ENCODE results near the gene MT1G. TPM values are rescaled to one million over a fixed set of nuclear protein-coding genes. Genes with fewer than 3 reads are reported as not detected.
A peak's percentile ranks its signal among the peaks of the same experiment; 100 is the strongest.
"Not testable (repeated sequence)": the region's sequence is repeated elsewhere in the genome, so short reads cannot be mapped to it uniquely, and the experiment has no call there.

The MT1G gene
- total RNA-seq, 1 donor from 2014 or later: not detected

DNA sequence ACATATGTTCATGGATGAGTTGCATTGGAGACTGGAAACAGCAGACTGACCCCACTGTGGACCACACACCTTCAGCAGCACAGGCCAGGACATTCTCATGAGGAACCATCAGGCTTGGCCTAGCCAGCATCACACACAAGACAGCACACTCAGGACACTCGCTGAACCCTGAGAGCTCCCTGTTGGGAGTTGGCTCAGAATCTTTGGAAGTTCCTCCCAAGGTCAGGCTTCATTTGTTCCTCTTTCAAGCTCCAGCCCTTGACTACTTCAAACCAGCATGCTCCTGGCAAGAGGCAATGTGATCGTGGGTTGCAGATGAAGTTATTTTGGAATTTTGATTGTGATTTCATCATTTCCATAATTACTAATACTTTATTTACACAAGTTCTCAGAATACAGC lies 3.8 kb upstream of the MT1G start:
- intact Hi-C loops (cut with DNase I); ATAC-seq; DNase-seq (ENCODE audit: missing footprints): not testable (repeated sequence)

DNA sequence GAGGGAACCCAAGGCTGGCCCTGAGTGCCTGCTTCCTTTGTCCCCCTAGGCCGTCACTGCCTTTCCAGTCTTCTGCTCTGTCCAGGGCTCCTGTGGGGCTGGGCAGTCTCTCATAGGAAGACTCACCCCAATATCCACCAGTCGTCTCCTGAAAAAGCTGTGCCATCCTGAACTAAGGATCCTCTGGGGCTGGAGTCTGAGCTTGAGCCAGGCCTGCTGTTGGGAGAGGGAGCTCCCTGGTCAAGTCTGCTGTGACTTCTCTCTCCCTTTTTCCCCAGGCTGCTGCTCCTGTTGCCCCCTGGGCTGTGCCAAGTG lies 2.7 kb upstream of the MT1G start:
- intact Hi-C loops (cut with DNase I): no loop called here
- ATAC-seq (no peak), DNase-seq (ENCODE audit: missing footprints) (no peak)

DNA sequence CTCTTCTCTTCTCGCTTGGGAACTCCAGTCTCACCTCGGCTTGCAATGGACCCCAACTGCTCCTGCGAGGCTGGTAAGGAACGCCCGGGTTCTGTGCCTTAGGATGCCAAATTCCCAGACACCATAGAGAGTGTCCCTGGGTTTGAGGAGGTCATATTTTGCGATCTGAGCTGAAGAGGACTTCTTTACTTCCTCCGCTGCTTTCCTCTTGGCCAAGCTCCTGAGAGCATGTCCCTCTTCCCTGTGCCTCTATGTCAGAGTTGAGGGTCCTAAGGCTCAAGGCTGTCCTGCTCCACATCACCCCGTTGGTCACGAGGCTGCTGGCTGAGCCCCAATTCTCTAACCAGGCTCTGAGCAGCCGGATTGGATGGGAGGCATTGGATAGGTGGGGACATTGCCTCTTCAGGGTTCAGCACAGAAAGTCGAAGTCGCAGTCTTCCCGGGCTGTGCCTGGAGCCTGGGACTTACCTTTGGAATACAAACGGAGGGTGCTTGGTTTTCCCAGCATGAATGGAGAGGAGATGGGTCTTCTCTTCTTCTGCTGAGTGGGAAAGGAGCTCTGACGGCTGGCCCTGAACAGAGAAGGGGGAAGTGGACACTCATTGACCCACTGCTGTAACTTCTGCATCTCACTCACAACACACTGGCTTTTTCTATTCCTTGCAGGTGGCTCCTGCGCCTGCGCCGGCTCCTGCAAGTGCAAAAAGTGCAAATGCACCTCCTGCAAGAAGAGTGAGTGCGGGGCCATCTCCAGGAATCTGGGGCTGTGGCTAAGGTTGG lies 2.2 kb upstream of the MT1G start:
- ATAC-seq: no peak
- no peak for DNase-seq (ENCODE audit: missing footprints)
- intact Hi-C loops (cut with DNase I): no loop called here

DNA sequence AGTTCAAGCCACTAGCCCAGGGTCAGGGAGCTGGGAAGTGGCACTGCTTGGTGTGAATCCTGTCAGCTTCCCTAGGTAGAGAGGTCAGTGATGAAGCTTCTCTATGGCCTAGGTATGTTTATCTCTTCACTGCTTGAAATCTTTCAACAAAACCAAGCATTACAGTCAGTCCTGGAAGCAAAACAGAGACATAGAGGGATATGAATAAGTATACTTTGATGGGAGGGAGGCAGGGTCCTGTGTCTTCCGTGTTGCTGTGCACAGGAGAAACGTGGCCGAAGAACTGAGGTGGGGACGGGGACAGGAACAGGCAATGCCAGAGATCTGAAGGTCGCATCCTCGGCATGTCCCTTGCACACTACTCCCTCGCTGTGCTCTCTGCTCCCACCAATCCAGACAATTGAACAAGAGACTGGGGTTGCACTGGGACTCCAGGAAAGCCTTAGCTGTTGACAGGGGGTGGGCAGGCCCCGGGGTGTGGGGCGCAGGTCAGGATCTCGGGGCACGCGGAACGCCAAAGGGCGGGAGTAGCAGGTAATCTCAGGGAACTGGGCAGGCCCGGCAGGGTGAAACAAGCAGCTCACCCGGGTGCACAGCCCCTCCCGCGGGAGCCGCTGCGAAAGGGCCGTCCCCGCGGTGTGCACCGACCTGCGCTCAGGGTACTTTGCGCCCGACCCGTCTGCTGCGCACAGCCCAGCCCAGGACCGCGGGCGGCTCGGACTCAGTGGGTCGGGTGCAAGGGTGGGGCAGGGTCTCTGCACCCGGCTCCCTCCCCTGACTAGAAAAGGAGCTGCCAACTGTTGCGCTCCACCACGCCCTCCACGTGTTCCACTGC lies 1.4 kb upstream of the MT1G start, which contains the start of gene MT1H:
Gene MT1H, plus strand, starts transcription at position 810 of the 835 bp plus-strand sequence. CDS start 71 bp downstream, outside the sequence.
- intact Hi-C loops (cut with DNase I): no loop called here
- ATAC-seq: no peak
- DNase-seq (ENCODE audit: missing footprints): no peak

DNA sequence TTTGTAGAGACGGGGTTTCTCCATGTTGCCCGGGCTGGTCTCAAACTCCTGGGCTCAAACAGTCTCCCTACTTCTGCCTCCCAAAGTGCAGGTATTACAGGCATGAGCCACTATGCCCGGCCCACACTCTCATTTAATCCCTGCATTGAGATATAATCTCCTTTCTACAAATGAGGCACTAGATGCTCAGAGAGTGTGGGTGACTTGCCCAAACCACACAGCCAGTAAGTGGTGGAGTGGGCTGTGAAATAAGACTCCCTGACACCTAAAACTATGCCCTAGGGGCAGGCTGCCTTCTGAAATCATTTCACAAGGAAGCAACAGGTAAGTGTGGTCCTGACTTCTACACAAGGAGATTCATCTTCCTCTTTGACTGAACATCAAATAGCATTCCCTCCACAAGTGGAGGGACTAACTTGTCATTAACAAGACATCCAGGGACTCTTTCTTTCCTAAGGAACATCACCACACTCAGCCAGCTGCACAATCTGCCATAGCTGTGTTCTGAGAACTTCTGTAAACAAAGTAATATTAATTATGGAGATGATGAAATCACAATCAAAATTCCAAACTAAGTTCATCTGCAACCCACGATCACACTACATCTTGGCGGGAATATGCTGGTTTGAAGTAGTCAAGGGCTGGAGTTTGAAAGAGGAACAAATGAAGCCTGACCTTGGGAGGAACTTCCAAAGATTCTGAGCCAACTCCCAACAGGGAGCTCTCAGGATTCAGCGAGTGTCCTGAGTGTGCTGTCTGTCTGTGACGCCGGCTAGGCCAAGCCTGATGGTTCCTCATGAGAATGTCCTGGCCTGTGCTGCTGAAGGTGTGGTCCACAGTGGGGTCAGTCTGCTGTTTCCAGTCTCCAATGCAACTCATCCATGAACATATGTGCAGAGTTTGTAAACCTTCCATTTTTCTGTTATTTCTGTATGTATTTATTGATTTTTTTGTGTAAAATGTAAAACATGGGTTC lies 2.3 kb downstream of the MT1G start:
- DNase-seq (ENCODE audit: missing footprints); intact Hi-C loops (cut with DNase I); ATAC-seq: not testable (repeated sequence)

DNA sequence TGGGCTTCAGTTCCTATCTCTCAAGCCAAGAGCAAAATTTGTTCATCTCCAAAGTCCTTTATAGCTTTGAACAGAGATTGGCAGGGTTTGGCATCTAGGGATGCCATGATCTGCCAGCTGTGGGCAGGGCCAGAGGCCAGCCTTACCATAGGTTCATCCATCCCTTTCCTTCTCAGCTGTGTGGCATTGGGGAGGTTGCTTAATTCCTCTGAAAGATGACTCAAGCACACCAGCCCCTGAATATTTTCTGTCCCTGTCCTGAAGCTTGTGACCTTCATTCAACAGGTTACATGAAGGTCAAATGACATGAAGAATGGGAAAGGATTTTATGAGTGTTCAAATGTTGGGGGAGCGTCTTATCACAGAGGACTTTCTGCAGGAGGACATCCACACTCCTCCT lies 3.4 kb downstream of the MT1G start:
- DNase-seq (ENCODE audit: missing footprints): no peak
- ATAC-seq: no peak
- intact Hi-C loops (cut with DNase I): no loop called here

DNA sequence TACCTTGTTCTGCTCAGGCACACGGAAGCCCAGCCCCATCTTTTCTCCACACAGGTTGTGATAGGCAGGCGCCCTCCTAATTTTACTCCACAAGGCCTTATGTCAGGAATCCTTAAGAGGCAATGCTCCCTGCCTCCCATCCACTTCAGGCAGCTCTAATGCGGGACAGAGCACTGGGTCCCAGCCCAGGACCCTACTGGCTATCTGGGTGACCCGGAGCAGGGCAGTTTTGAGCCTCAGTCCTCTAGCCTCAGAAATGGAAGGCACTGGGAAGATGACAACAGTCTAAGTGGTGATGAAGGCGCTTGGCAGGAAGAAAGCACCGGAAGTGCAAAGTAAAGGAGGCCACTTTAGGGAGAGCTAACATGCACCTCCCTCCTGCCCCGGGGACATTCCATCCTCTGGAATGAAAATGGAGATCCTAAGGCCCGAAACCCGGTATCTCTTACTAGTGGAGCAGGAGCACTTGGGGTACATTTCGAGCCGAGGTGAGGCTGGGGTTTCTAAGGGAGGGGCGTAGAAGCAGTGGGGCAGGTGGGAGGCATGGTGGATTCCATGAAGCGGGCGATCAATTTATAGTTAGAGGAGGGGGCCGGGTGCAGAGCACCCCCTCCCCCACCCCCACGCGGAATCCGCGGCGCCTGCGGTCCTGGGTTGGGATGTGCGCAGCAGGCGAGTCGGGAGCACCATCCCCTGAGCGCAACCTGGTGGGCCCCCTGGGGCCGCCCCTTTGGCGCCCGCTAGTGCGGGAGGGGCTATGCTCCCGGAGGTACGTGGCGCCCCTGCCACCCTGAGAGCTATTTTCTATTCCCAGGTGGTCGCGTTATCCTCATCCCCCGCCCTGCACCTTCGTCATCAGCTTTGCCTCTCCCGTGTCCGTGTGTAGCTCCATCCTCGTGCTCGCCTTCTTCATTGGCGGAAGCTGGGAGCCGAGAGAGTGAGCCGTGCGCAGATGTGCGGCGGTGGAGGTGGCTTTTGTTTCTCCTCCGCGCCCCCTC lies 5.2 kb downstream of the MT1G start:
- intact Hi-C loops (cut with DNase I): no loop called here
- ATAC-seq: no peak
- no peak for DNase-seq (ENCODE audit: missing footprints)

DNA sequence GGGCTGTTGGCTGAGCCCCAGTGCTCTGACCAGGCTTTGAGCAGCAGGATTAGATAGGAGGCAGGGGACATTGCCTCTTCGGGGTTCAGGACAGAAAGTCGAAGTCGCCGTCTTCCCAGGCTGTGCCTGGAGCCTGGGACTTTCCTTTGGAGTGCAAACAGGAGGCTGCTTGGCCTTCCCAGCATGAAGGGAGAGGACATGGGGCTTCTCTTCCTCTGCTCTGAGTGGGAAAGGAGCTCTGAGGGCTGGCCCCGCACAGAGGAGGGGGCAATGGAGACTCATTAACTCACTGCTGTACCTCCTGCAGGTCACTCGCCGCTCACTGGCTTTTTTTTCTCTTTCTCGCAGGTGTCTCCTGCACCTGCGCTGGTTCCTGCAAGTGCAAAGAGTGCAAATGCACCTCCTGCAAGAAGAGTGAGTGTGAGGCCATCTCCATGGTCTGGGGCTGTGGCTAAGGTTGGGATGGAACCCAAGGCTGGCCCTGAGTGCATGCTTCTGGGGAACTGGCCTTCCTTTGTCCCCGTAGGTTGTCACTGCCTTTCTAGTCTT lies 9.5 kb downstream of the MT1G start:
- intact Hi-C loops (cut with DNase I): no loop called here
- no peak for DNase-seq (ENCODE audit: missing footprints)

DNA sequence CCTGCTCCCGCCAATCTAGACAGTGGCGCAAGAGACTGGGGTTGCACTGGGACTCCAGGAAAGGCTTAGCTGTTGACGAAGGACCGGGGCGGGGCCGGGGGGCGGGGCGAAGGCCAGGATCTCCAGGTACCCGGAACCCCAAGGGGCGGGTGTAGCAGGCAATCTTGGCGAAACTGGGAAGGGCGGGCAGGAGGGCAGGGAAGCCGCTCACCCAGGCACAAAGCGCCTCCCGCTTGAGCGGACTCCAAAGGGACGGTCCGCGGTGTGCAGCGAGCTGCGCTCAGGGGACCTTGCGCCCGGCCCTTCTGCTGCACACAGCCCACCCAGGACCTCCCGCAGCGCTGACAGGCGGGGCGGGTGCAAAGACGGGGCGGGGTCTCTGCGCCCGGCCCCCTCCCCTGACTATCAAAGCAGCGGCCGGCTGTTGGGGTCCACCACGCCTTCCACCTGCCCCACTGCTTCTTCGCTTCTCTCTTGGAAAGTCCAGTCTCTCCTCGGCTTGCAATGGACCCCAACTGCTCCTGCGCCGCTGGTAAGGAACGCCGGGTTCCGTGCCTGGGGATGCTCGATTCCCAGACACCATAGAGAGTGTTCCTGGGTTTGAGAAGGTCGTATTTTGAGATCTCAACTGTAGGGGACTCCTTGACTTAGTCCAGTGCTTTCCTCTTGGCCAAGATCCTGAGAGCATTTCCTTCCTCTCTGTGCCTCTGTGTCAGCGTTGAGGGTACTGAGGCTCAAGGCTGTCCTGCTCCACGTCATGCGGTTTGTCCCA lies 10.1 kb downstream of the MT1G start, which contains the start of gene MT1F:
Gene MT1F, plus strand, starts transcription at position 405 of the 772 bp plus-strand sequence. Its CDS starts 100 bp downstream, at position 505.
- DNase-seq (ENCODE audit: missing footprints) (peak; percentile 83), ATAC-seq (peak; percentile 85)
- intact Hi-C loops (cut with DNase I): no loop called here

More for the DNA sequence above, 9.5 kb downstream of the MT1G start:
- no peak for ATAC-seq

DNA sequence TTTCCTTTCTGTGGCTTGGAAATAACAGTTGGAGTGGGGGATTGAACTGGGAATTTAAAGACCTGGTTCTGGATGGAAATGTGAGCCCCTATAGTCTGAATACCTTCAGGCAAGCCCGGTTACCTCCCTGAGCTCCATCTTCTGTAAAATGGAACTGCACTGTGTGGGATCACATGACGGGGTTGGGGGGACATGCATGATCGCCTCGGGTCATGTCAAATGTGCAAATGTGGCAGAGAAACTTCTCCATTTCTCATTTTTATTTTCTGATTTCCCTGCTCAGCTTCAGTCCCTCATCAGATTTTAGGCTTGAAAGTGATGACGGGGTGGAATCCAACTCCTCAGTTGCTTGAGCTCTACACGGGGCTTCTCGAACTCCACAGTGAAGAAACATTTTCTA lies 14.6 kb downstream of the MT1G start:
- intact Hi-C loops (cut with DNase I): no loop called here
- ATAC-seq: no peak
- no peak for DNase-seq (ENCODE audit: missing footprints)

DNA sequence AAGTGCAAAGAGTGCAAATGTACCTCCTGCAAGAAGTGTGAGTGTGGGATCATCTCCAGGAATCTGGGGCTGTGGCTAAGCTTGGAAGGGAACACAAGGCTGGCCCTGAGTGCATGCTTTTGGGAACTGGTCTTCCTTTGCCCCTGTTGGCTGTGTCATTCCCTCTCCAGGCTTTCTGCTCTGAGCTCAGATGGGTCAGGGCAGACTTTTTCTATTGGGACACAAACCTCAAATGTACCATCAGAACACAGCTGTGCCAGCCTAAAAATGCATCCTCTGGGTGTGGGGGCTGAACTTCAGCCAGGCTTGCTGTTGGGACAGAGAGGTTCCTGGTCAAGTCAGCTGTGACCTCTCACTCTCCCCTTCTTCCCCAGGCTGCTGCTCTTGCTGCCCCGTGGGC lies 15.3 kb downstream of the MT1G start:
- ATAC-seq: no peak
- intact Hi-C loops (cut with DNase I): no loop called here
- no peak for DNase-seq (ENCODE audit: missing footprints)

DNA sequence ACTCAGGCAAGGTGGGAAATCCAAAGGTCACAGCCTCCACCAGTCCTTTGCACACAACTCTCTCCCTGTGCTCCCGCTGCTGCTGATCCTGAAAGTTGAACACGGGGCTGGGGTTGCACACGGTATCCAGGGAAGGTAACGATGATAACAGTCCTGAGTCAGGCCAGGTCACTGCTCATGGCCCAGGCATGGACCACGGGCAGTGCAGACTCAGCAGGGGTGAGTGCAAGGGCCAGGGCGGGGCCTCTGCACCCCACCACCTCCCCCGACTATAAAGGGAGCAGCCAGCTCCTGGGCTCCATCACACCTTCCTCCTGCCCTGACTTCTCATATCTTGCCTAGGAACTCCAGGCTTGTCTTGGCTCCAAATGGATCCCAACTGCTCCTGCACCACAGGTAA lies 16.3 kb downstream of the MT1G start, which contains the start of gene MT1B:
Gene MT1B, plus strand, starts transcription at position 301 of the 400 bp plus-strand sequence. Its CDS starts 68 bp downstream, at position 369.
- DNase-seq (ENCODE audit: missing footprints) (no peak), ATAC-seq (no peak)
- intact Hi-C loops (cut with DNase I): no loop called here

DNA sequence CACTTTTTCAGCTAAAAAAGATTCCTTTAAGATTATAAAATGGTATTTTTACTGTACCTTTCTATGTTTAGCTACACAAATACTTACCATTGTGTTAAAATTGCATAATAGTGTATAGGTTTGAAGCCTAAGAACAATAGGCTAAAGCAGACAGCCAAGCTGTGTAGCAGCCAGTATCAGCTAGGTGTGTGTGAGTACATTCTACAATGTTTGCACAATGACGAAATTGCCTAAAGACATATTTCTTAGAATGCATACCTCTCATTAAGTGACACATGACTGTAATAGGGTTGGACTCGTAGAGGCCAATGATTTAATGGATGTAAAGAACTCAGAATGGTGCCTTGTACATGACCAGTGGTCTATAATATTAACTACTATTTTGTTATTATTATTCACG lies 18.0 kb downstream of the MT1G start:
- no peak for ATAC-seq
- DNase-seq (ENCODE audit: missing footprints): no peak
- intact Hi-C loops (cut with DNase I): no loop called here

DNA sequence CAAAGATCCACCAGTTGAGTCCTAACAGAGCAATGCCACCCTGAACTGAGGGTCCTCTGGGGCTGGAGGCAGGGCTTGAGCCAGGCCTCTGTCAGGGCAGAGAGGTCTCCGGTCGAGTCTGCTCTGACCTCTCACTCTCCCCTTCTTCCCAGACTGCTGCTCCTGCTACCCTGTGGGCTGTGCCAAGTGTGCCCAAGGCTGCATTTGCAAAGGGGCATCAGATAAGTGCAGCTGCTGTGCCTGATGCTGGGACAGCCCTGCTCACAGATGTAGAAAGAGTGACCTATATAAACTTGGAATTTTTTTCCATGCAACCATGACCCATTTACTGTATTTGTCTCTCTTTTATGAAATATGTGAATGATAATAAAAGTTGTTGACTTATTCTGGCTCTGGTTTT lies 18.6 kb downstream of the MT1G start:
- intact Hi-C loops (cut with DNase I): no loop called here
- ATAC-seq (no peak), DNase-seq (ENCODE audit: missing footprints) (no peak)

DNA sequence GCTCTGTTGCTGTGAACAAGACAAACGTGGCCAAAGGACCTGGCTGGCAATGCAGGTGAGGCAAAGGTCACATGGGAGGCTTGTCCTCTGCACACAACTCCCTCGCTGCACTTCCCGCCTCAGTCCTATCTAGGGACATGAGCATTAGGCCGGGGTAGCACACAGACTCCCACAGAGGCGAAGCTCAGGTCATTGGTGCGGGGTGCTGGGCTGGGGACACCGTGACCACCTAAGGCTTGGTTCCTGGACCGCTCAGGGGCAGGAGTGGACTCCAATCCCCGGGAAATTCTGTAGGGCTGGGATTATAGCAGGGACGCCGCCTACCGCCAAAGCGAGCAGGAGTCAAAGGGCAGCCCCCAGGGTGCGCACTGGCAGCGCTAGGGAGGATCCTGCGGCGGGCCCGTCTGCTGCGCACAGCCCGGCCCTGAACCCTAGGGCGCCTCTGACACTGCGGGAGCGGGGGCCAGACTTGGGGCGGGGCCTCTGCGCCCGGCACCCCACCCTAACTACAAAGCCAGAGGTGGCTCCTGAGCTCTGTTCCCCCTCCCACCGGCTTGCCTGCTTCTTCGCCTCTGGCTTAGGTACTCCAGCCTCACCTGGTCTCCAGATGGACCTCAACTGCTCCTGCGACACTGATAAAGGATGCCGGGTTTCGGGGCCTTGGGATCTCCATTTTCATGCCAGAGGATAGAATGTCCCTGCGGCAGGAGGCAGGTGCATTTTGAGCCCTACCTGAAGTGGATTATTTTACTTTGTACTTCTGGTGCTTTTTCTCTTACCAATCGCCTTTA lies 20.0 kb downstream of the MT1G start:
- intact Hi-C loops (cut with DNase I): no loop called here
- ATAC-seq (no peak), DNase-seq (ENCODE audit: missing footprints) (no peak)

DNA sequence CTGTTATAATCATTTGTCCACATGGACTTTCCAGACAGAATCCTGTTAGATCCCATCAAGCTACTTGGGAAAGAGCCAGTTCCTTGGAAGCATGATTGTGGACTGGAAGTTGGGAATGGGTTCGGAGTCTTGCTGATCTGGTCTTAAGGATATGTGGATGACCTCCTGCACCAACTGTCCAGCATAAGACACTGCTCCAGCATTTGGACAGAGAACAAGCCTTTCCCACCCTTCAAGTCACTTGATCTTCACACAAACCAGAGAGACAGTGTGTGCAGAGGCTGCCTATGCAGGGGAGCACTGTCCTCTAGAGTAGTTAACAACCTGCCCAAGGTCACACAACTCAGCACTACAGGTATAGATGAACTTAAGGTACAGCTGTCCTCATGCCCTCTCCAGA lies 22.0 kb downstream of the MT1G start:
- DNase-seq (ENCODE audit: missing footprints): no peak
- no peak for ATAC-seq
- intact Hi-C loops (cut with DNase I): no loop called here
